IPS DF 6.9 (cell line): ENCODE data around the gene DLK1.

Experiments used
- DNase-seq: peaks from one replicate; pipeline ENCODE4 v3.0.0-alpha.2; 2013; ENCODE audit warnings: low read depth, low spot score
- H3K27ac ChIP-seq: one replicate; pipeline ENCODE4 v1.5.1; 2013; ENCODE audit warnings: low read length, control low read depth
- H3K27me3 ChIP-seq: 2 replicates; pipeline ENCODE4 v1.6.1; 2013; ENCODE audit warnings: mild to moderate bottlenecking, low read length; ENCODE audit not compliant: control insufficient read depth, insufficient read depth
- H3K36me3 ChIP-seq: 2 replicates; pipeline ENCODE4 v1.6.1; 2013; ENCODE audit warnings: low read length; ENCODE audit not compliant: control insufficient read depth, insufficient read depth
- H3K4me1 ChIP-seq: 2 replicates; pipeline ENCODE4 v1.6.1; 2013; ENCODE audit warnings: low read length; ENCODE audit not compliant: control insufficient read depth, insufficient read depth
- H3K4me3 ChIP-seq: 2 replicates; pipeline ENCODE4 v1.5.1; 2013; ENCODE audit warnings: mild to moderate bottlenecking, low read length
- H3K9me3 ChIP-seq: 2 replicates; pipeline ENCODE4 v1.6.1; 2013; ENCODE audit warnings: low read length, inconsistent platforms; ENCODE audit not compliant: control insufficient read depth, insufficient read depth
- WGBS: extraction: QIAGEN DNeasy Blood & Tissue Kit; methylation state at CpG from one replicate; pipeline ENCODE4 v1.1.7; 2013; ENCODE audit warnings: mixed read lengths, missing lambda C conversion rate; ENCODE audit not compliant: insufficient read length, insufficient coverage; 5-methylcytosine and 5-hydroxymethylcytosine counted together

Gene DLK1

DNA sequence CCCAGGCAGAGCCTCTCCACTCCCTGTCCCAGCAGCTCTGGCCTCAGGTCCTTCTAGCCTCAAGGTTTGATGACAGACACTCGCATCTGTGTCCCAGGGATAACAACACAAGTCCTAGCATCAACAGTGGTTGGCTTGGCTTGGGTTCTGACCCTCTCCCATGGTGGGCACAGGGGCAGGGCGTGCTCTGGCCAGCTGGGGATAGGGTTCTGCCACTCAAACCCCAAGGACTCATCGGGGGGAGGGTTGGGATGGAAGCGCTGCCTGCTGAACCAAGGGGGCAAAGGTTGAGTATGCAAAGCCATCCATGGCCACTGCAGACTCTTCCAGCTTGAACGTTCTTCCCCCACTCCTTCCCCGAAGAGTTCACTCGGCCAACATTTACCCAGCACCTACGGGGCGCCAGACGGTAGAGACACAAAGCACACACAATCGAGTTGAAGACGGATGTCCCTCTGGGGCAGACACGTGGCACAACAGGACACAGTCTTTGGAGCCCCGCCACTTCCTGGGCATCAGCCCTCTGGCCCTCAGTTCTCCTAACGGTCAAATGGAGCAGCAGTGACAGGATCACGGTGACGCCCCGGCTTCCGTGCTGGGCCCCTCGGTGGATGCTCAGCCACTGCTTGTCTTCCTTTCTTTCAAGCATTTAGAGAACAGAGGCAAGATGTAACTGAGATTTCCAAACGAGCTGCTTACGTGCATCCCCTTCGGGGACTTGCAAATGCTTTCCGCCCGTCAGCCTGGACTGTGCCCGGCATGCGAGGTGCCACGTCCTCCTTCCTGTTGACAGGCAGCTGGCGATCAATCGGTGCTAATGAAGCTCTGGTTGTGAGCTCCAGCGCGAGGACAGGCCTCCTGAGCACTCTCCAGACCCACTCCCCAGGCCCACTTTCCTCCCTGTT is 42.6 kb downstream of the DLK1 start:
- Histone ChIP-seq H3K36me3 (no peaks in the 10 kb centered on the region), H3K27ac (no peak overlapping the region), H3K4me1 (peaks cover 3% of the 10 kb centered on the region; the same call in 1 of the 2 replicates), H3K4me3 (no peak overlapping the region), H3K9me3 (no peaks in the 10 kb centered on the region), H3K27me3 (no peaks in the 10 kb centered on the region; the same call in 1 of the 2 replicates)
- no peak for DNase-seq
- no CpG with 5 or more reads among the region's 32 CpGs for WGBS

DNA sequence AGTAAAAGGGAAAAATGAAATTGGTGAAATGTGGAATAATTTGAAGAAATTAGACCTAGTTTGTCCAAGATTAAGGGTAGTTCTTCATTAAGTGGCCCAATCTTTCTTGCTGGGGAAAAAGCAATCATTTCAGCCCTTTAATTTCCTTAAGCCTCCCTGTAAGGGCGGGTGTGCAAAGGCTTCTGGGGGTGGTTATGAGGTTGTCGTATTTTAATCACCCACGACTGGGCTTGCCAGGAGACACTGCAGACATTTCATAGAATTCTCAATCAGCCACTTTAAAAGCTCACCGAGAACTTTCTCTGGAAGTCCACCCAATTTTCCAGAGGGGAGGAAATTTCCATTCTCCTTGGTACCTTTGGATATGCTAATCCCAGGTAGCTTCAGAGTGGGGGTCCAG is 43.4 kb downstream of the DLK1 start:
- no peaks in the 10 kb centered on the region for H3K36me3 ChIP-seq
- no peaks in the 10 kb centered on the region for H3K9me3 ChIP-seq
- no peaks in the 10 kb centered on the region; the same call in 1 of the 2 replicates for H3K27me3 ChIP-seq
- H3K27ac ChIP-seq, result no peak overlapping the region
- no peak for DNase-seq
- H3K4me3 ChIP-seq, result no peak overlapping the region
- WGBS, result no CpG with 5 or more reads among the region's 4 CpGs
- H3K4me1 ChIP-seq, result no peaks in the 10 kb centered on the region

DNA sequence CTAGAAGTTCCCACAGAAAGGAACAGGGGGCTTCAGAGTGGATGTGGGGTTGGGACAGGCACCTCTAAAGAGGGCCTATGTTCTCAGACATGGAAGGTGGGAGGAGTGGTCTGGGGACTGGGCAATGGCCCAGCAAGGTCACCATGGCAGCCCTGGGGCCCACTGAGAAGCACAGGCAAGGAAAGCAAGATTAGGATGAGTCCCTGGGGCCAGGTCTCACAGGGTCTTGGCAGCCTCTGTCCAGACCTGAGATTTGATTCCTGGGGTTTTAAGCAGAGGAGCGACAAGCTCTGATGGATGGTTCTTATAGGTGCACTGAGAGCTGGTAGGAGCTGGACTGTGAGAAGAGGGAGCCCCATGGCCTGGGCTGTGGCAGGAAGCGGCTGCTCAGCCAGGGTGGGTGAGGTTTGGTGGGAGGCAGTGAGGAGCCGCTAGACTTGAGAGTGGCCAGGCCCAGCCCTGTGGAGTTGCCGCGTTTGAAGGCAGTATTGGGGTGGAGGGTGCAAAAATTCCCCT is 44.0 kb downstream of the DLK1 start:
- no peak overlapping the region for H3K27ac ChIP-seq
- WGBS, result no CpG with 5 or more reads among the region's 5 CpGs
- no peaks in the 10 kb centered on the region for H3K9me3 ChIP-seq
- no peaks in the 10 kb centered on the region; the same call in 1 of the 2 replicates for H3K27me3 ChIP-seq
- no peaks in the 10 kb centered on the region for H3K36me3 ChIP-seq
- H3K4me3 ChIP-seq, result no peak overlapping the region
- no peak for DNase-seq
- no peaks in the 10 kb centered on the region for H3K4me1 ChIP-seq

DNA sequence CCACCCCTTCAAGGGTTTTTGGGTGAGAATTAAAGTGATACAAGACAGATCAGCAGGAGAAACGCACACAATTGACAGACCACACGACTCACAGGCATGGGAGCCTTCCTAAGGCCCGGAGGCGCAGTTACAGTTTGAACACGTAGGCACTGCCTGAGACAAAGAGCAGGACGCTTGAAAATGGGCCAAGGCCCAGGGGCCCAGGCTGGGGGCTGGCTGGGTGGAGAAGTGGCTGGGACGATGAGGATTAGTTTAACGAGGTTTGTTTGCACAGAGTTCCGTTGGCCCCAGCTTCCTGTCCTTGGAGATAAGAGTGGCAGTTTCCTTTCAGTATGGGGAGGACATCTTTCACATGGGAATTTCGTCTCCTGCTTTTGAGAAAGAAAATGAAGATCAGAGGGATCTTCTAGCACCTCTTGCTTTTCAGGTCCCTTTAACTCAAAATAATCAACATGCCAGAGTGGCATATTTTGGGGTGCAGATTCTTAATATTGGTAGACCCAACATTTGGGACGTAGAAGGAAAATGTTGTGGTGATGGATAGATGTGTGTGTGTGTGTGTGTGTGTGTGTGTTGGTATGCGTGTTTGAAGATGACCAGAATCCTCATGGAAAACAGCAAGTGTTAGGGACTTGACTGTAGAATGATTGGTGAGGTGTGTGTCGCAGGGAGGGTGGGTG is 44.6 kb downstream of the DLK1 start:
- DNase-seq, result no peak
- Histone ChIP-seq H3K4me1 (no peaks in the 10 kb centered on the region), H3K27me3 (no peaks in the 10 kb centered on the region; the same call in 1 of the 2 replicates), H3K27ac (no peak overlapping the region), H3K4me3 (no peak overlapping the region), H3K36me3 (no peaks in the 10 kb centered on the region), H3K9me3 (no peaks in the 10 kb centered on the region)
- 100% methylated on average over 1 of the region's 13 CpGs for WGBS

DNA sequence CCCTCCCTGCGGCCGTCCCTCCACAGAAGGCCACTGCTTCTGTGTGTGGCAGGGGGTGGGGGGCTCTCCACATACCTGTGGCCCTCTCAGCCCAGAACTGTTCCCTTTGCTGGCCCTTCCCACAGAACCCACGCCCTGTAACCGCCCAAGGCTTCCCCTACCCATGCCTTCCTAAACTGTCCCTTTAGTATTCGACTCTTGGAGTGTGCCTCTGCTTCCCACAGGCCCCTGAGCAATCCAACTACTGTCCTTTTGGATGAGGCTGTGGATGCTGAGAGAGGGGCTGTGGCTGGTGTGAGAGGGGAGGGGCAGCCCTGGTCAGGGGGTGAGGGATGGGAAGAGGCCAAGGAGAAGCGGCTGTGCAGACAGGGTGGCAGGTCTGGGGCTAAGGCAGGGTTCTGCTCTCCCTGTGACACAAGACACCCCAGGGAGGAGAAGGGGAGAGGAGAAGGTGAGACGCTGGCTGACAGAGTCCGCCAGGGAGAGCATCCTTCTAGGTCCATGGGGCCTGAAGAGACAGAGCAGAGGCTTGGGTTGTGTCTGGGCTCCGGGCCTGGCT is 46.0 kb downstream of the DLK1 start:
- WGBS, result no CpG with 5 or more reads among the region's 9 CpGs

DNA sequence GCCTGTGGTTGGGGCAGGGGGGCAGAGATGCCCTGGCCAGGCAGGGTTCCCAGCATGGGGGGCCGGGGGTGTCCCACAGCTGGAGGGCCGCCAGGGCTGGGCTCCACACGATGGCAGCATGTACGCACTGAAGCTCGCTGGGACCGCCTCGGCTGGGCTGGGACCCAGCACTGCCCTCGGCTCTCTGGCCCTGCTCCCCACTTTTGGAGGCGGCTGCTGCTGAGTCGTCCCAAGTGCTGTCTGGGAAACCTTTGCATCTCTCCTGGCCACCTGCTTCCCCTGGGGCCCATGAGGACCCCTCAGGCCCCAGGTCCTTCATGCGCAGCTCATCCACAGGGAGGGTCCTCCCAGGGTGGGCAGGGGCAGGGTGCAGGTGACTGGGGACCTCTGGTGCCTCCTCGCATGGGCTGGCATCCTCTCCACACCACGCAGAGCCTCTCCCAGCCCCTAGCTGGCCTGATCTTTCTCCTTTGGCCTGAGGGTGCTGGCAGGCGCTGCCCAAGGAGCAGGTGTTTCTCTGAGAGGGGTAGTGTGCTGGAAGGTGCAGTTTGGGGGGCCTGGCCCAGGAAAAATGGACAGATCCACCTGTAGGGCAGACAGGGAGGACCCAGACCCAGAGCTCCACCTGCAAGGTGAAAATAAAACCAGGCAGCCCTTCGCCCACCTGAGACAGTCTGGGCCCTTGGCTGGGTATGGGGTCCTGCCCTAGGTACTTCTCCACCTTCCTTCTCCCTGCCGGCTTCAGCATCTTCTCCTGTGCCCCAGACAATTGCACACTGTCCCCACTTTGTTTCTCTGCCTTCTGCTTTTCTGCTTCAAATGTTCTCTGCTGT is 46.9 kb downstream of the DLK1 start:
- no CpG with 5 or more reads among the region's 16 CpGs for whole genome bisulfite sequencing
- Histone ChIP-seq H3K4me1 (no peaks in the 10 kb centered on the region), H3K27me3 (no peaks in the 10 kb centered on the region), H3K4me3 (no peak overlapping the region), H3K36me3 (no peaks in the 10 kb centered on the region), H3K9me3 (no peaks in the 10 kb centered on the region), H3K27ac (no peak overlapping the region)
- no peak for DNase-seq

More for the DNA sequence above, 46.0 kb downstream of the DLK1 start:
- Histone ChIP-seq H3K36me3 (no peaks in the 10 kb centered on the region), H3K27me3 (no peaks in the 10 kb centered on the region; the same call in 1 of the 2 replicates), H3K4me1 (no peaks in the 10 kb centered on the region), H3K27ac (no peak overlapping the region), H3K9me3 (no peaks in the 10 kb centered on the region), H3K4me3 (no peak overlapping the region)
- DNase-seq, result no peak

DNA sequence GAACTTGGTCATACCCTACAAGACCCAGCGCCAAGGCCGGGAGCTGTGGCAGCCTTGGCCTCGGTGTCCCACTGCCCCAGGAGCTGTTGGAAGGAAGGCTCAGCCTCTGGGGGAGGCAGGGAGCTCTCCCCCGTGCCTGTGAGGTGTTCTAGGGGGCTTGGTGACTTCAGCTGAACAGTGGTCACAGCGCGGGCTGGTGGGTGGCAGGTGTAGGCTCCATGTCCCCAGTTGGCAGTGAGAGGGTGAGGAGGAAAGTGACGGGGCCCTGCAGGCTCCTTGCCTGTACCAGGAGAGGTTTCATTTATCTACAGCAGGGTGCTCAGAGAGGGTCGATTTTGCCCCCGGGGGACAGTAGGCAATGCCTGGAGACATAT is 47.5 kb downstream of the DLK1 start:
- Histone ChIP-seq H3K4me3 (no peak overlapping the region), H3K27me3 (no peaks in the 10 kb centered on the region), H3K9me3 (no peaks in the 10 kb centered on the region), H3K4me1 (no peaks in the 10 kb centered on the region), H3K27ac (no peak overlapping the region), H3K36me3 (no peaks in the 10 kb centered on the region)
- DNase-seq, result no peak
- no CpG with 5 or more reads among the region's 9 CpGs for WGBS

DNA sequence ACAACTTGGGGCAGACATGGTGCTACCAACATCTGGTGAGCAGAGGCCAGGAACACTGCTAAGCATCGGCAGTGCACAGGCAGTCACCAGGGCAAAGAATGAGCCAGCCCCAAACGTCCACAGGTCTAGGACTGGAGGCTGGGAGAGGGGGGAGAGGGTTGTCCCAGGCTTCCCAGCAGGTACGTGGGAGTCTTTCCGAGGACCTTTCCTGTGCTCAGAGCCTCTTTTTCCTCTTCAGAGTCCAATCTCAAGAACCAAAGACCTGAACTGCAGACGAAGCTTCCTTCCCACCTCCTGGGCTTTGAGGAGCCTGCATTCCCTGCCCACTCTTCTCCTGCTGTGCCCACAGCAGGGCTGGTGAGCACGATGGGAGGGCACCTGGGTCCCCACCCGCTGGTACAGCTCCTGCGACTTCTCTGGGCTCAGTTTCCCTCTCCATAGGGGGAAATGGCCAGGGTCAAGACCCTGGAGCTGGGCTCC is 48.7 kb downstream of the DLK1 start:
- no CpG with 5 or more reads among the region's 8 CpGs for WGBS
- Histone ChIP-seq H3K27ac (no peak overlapping the region), H3K27me3 (no peaks in the 10 kb centered on the region), H3K4me1 (no peaks in the 10 kb centered on the region), H3K4me3 (no peak overlapping the region), H3K36me3 (no peaks in the 10 kb centered on the region), H3K9me3 (no peaks in the 10 kb centered on the region)
- DNase-seq, result no peak

DNA sequence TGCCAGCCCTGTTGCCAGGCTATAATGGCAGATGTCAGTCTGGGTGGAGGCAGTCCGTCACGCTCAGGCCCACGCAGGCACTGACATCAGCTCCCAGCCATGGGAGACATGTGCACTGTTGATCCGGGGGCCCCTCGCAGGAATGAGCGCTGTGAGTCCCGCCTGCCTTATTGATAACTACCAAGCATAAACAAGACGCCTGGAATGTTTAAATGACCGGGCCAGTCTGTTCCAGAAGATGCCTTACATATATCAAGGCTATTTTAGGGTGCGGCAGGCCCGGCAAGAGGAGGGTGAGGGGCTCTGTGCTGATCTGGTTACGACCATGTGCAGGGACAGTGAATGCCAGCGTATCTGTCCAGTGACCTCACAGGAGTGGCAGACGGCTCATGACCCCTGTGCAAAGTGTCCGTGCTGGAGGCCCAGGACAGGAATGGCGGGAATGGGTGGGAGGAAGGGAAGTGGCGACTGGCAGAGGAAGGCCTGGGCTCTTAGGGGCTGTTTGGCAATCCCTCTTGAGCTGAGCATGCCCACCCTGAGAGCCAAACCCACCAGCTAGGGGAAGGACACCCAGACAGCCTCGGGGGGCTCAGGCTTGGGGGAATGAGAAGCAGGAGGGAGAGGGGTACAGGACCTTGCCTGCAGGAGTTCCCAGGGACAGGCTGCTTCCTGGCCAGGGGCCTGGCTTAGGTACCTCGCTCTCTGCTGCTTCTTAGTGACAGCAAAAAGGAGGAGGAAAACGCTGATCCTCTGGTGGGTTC is 49.3 kb downstream of the DLK1 start:
- H3K4me1 ChIP-seq, result no peaks in the 10 kb centered on the region

More for the DNA sequence above, 49.3 kb downstream of the DLK1 start:
- Histone ChIP-seq H3K9me3 (no peaks in the 10 kb centered on the region), H3K27ac (no peak overlapping the region), H3K27me3 (no peaks in the 10 kb centered on the region), H3K4me3 (no peak overlapping the region), H3K36me3 (no peaks in the 10 kb centered on the region)
- WGBS, result no CpG with 5 or more reads among the region's 20 CpGs
- no peak for DNase-seq
